GM19035 (cell line): Measurements from ENCODE around the gene PARD6A.
A peak's percentile ranks its signal among the peaks of the same experiment; 100 is the strongest.

Experiments
- ATAC-seq: cut with Tn5 transposase; IDR thresholded peaks from one replicate; pipeline ENCODE4 v1.9.1; 2021; ENCODE audit not compliant: unreplicated experiment

PARD6A gene

GRCh38 chr16:67660564-67661028 lies at the start of gene PARD6A:
PARD6A (plus strand) TSS chr16:67660960; CDS start chr16:67661039, 79 bp downstream.
- ATAC-seq = peak; percentile 78

GRCh38 chr16:67613808-67614207 lies 47.0 kb upstream of the PARD6A start:
- no peak for ATAC-seq

GRCh38 chr16:67628216-67628615 lies 32.5 kb upstream of the PARD6A start:
- no peak for ATAC-seq

- ATAC-seq = no peak
These were observed 28.2 kb upstream of the PARD6A start for GRCh38 chr16:67632415-67633172.

- no peak for ATAC-seq
These were observed 24.0 kb upstream of the PARD6A start for GRCh38 chr16:67636713-67637112.

- no peak for ATAC-seq
These were observed 23.1 kb upstream of the PARD6A start for GRCh38 chr16:67637625-67638024.

- ATAC-seq = no peak
These were observed 18.7 kb upstream of the PARD6A start for GRCh38 chr16:67641779-67642708.

GRCh38 chr16:67644038-67644437 lies 16.7 kb upstream of the PARD6A start:
- ATAC-seq = no peak

- no peak for ATAC-seq
These were observed 15.2 kb upstream of the PARD6A start for GRCh38 chr16:67645397-67646121.

GRCh38 chr16:67647111-67647651 lies 13.6 kb upstream of the PARD6A start:
- ATAC-seq = no peak

GRCh38 chr16:67647681-67648080 lies 13.1 kb upstream of the PARD6A start:
- no peak for ATAC-seq

- no peak for ATAC-seq
These were observed 12.5 kb upstream of the PARD6A start for GRCh38 chr16:67648088-67648763.

GRCh38 chr16:67648764-67649407 lies 11.9 kb upstream of the PARD6A start:
- no peak for ATAC-seq

GRCh38 chr16:67649494-67649931 lies 11.2 kb upstream of the PARD6A start:
- no peak for ATAC-seq

GRCh38 chr16:67650023-67650422 lies 10.7 kb upstream of the PARD6A start:
- no peak for ATAC-seq

GRCh38 chr16:67651039-67651438 lies 9.7 kb upstream of the PARD6A start:
- ATAC-seq = no peak

GRCh38 chr16:67651847-67652246 lies 8.9 kb upstream of the PARD6A start:
- ATAC-seq = no peak

- no peak for ATAC-seq
These were observed 8.1 kb upstream of the PARD6A start for GRCh38 chr16:67652578-67653127.

- ATAC-seq = no peak
These were observed 7.5 kb upstream of the PARD6A start for GRCh38 chr16:67653128-67653788.
